Measurements from ENCODE around the gene MOG. TPM values are rescaled to one million over a fixed set of nuclear protein-coding genes. Genes with fewer than 3 reads are reported as not detected.

MOG gene
- not detected in 2 replicates for total RNA-seq

- H3K27ac Mint-ChIP-seq = no peak within 1 kb of the TSS
- no peak for DNase-seq
- H3K4me1 Mint-ChIP-seq = peaks cover 4% of the 10 kb centered on the region
- intact Hi-C loops (cut with micrococcal nuclease) = no loop called here
- H3K9me3 Mint-ChIP-seq = no peaks in the 10 kb centered on the region
- no peak within 1 kb of the TSS for H3K4me3 Mint-ChIP-seq
- H3K36me3 Mint-ChIP-seq (ENCODE audit: low read depth) = no peaks in the 10 kb centered on the region
- peaks cover 38% of the 10 kb centered on the region for H3K27me3 Mint-ChIP-seq
Observed at GRCh38 chr6:29656798-29657197, at the start of gene MOG. TSS of gene MOG (plus strand) at chr6:29657092. CDS start at chr6:29657210, 118 bp downstream.

- DNase-seq = no peak
- intact Hi-C loops (cut with micrococcal nuclease) = no loop called here
- Mint-ChIP-seq H3K36me3 (ENCODE audit: low read depth) (peaks cover 26% of the 10 kb centered on the region), H3K4me3 (no peak overlapping the region), H3K27ac (no peak overlapping the region), H3K4me1 (no peaks in the 10 kb centered on the region), H3K9me3 (no peaks in the 10 kb centered on the region), H3K27me3 (no peaks in the 10 kb centered on the region)
Observed at GRCh38 chr6:29608131-29608530, 48.8 kb upstream of the MOG start.

- no peak overlapping the region for H3K4me3 Mint-ChIP-seq
Observed at GRCh38 chr6:29610540-29610939, 46.4 kb upstream of the MOG start.

GRCh38 chr6:29611426-29611825, 45.5 kb upstream of the MOG start:
- no peaks in the 10 kb centered on the region for H3K4me1 Mint-ChIP-seq
- intact Hi-C loops (cut with micrococcal nuclease) = no loop called here

More at GRCh38 chr6:29610540-29610939, 46.4 kb upstream of the MOG start:
- Mint-ChIP-seq H3K9me3 (no peaks in the 10 kb centered on the region), H3K27ac (no peak overlapping the region), H3K36me3 (ENCODE audit: low read depth) (peaks cover 25% of the 10 kb centered on the region), H3K27me3 (no peaks in the 10 kb centered on the region), H3K4me1 (no peaks in the 10 kb centered on the region)
- intact Hi-C loops (cut with micrococcal nuclease) = no loop called here
- no peak for DNase-seq

GRCh38 chr6:29617782-29618554, 38.9 kb upstream of the MOG start:
- H3K27ac Mint-ChIP-seq = no peak overlapping the region
- intact Hi-C loops (cut with micrococcal nuclease) = no loop called here
- no peaks in the 10 kb centered on the region for H3K4me1 Mint-ChIP-seq
- H3K36me3 Mint-ChIP-seq (ENCODE audit: low read depth) = peaks cover 21% of the 10 kb centered on the region
- no peaks in the 10 kb centered on the region for H3K27me3 Mint-ChIP-seq
- no peaks in the 10 kb centered on the region for H3K9me3 Mint-ChIP-seq
- no peak overlapping the region for H3K4me3 Mint-ChIP-seq
- no peak for DNase-seq

More at GRCh38 chr6:29611426-29611825, 45.5 kb upstream of the MOG start:
- peaks cover 20% of the 10 kb centered on the region for H3K36me3 Mint-ChIP-seq (ENCODE audit: low read depth)
- H3K4me3 Mint-ChIP-seq = no peak overlapping the region
- DNase-seq = no peak
- H3K27me3 Mint-ChIP-seq = no peaks in the 10 kb centered on the region
- H3K9me3 Mint-ChIP-seq = no peaks in the 10 kb centered on the region
- no peak overlapping the region for H3K27ac Mint-ChIP-seq

GRCh38 chr6:29619578-29620160, 37.2 kb upstream of the MOG start:
- Mint-ChIP-seq H3K4me3 (no peak overlapping the region), H3K27ac (no peak overlapping the region), H3K27me3 (peaks cover 2% of the 10 kb centered on the region), H3K36me3 (ENCODE audit: low read depth) (peaks cover 18% of the 10 kb centered on the region), H3K9me3 (no peaks in the 10 kb centered on the region), H3K4me1 (no peaks in the 10 kb centered on the region)
- intact Hi-C loops (cut with micrococcal nuclease) = no loop called here
- DNase-seq = no peak

GRCh38 chr6:29620630-29621029, 36.3 kb upstream of the MOG start:
- H3K4me1 Mint-ChIP-seq = no peaks in the 10 kb centered on the region
- intact Hi-C loops (cut with micrococcal nuclease) = no loop called here
- peaks cover 18% of the 10 kb centered on the region for H3K36me3 Mint-ChIP-seq (ENCODE audit: low read depth)
- no peak overlapping the region for H3K4me3 Mint-ChIP-seq
- H3K9me3 Mint-ChIP-seq = no peaks in the 10 kb centered on the region
- DNase-seq = no peak
- H3K27me3 Mint-ChIP-seq = peaks cover 8% of the 10 kb centered on the region
- H3K27ac Mint-ChIP-seq = no peak overlapping the region

- intact Hi-C loops (cut with micrococcal nuclease) = no loop called here
- Mint-ChIP-seq H3K4me3 (no peak overlapping the region), H3K36me3 (ENCODE audit: low read depth) (peaks cover 17% of the 10 kb centered on the region), H3K4me1 (peaks cover 15% of the 10 kb centered on the region), H3K27me3 (peaks cover 31% of the 10 kb centered on the region), H3K27ac (no peak overlapping the region), H3K9me3 (no peaks in the 10 kb centered on the region)
- DNase-seq = no peak
Observed at GRCh38 chr6:29624520-29624961, 32.4 kb upstream of the MOG start.

GRCh38 chr6:29625337-29625930, 31.5 kb upstream of the MOG start:
- Mint-ChIP-seq H3K9me3 (no peaks in the 10 kb centered on the region), H3K4me3 (no peak overlapping the region), H3K4me1 (peaks cover 18% of the 10 kb centered on the region), H3K27ac (no peak overlapping the region), H3K27me3 (peaks cover 36% of the 10 kb centered on the region), H3K36me3 (ENCODE audit: low read depth) (peaks cover 15% of the 10 kb centered on the region)
- DNase-seq = no peak
- intact Hi-C loops (cut with micrococcal nuclease) = no loop called here

GRCh38 chr6:29626948-29627754, 29.7 kb upstream of the MOG start:
- Mint-ChIP-seq H3K27ac (peak overlapping the region; percentile 12), H3K27me3 (peaks cover 51% of the 10 kb centered on the region), H3K4me1 (peaks cover 32% of the 10 kb centered on the region), H3K36me3 (ENCODE audit: low read depth) (peaks cover 11% of the 10 kb centered on the region), H3K4me3 (peak overlapping the region; percentile 96), H3K9me3 (no peaks in the 10 kb centered on the region)
- intact Hi-C loops (cut with micrococcal nuclease) = no loop called here
- no peak for DNase-seq

- intact Hi-C loops (cut with micrococcal nuclease) = no loop called here
- H3K36me3 Mint-ChIP-seq (ENCODE audit: low read depth) = peaks cover 11% of the 10 kb centered on the region
- peak; percentile 78 for DNase-seq
- peak overlapping the region; percentile 96 for H3K4me3 Mint-ChIP-seq
- peak overlapping the region; percentile 65 for H3K27ac Mint-ChIP-seq
- H3K4me1 Mint-ChIP-seq = peaks cover 33% of the 10 kb centered on the region
- no peaks in the 10 kb centered on the region for H3K9me3 Mint-ChIP-seq
- H3K27me3 Mint-ChIP-seq = peaks cover 51% of the 10 kb centered on the region
Observed at GRCh38 chr6:29627755-29628418, 29.0 kb upstream of the MOG start.

GRCh38 chr6:29628419-29629281, 28.2 kb upstream of the MOG start:
- H3K9me3 Mint-ChIP-seq = no peaks in the 10 kb centered on the region
- peaks cover 39% of the 10 kb centered on the region for H3K4me1 Mint-ChIP-seq
- intact Hi-C loops (cut with micrococcal nuclease) = no loop called here
- H3K27ac Mint-ChIP-seq = peak overlapping the region; percentile 65
- peaks cover 56% of the 10 kb centered on the region for H3K27me3 Mint-ChIP-seq
- H3K36me3 Mint-ChIP-seq (ENCODE audit: low read depth) = peaks cover 11% of the 10 kb centered on the region
- peak overlapping the region; percentile 96 for H3K4me3 Mint-ChIP-seq
- DNase-seq = peak; percentile 86
